Endothelial cell of umbilical vein (primary cell): ENCODE data around the gene WDR90. TPM values are rescaled to one million over a fixed set of nuclear protein-coding genes. Genes with fewer than 3 reads are reported as not detected.

Experiments
- BruUV-seq: library from RNA; stranded (reverse); fragments of 400-500 nt; replicated peaks from 2 replicates; lab custom pipeline; 2021; lab: Mats Ljungman, UMichigan
- CTCF ChIA-PET: fragments of 300-600, 350-600 bp; sonication (Branson Sonifier 250); formaldehyde crosslinking; loops from one replicate; lab custom pipeline; 2021; ENCODE audit warnings: antibody characterized with exemption, inconsistent platforms; lab: Charles Lee
- POLR2A ChIA-PET: fragments of 300-600, 350-600 bp; sonication (Branson Sonifier 250); formaldehyde crosslinking; loops from one replicate; lab custom pipeline; 2021; ENCODE audit warnings: antibody characterized with exemption, inconsistent platforms; lab: Charles Lee
- DNase-seq: peaks from one replicate; pipeline ENCODE4 v3.0.0-alpha.2; 2011; ENCODE audit warnings: low read depth, low spot score
- FAIRE-seq: peaks from 2 replicates; lab custom pipeline; 2011; peaks lifted over from hg19 to GRCh38; lab: Jason Lieb, UNC
- H2AFZ ChIP-seq: 2 replicates; pipeline ENCODE4 v1.6.0; 2012; ENCODE audit warnings: low read depth, low read length, control low read depth, inconsistent platforms
- H3K27ac ChIP-seq: 2 replicates; pipeline ENCODE4 v1.5.1; 2011; ENCODE audit warnings: low read depth, mild to moderate bottlenecking, control low read depth, low read length, moderate library complexity; ENCODE audit not compliant: insufficient read depth
- H3K27me3 ChIP-seq, 2 experiments: 2 replicates each; pipeline versions ENCODE4 v1.6.0 to v1.6.1; 2011; ENCODE audit warnings: low read length in 2 of 2, mixed read lengths in 1 of 2; ENCODE audit not compliant: control insufficient read depth in 2 of 2, insufficient read depth in 2 of 2
- H3K36me3 ChIP-seq, 2 experiments: 2 replicates in 1 of 2; 3 replicates in 1 of 2; pipeline ENCODE4 v1.5.1; 2011; ENCODE audit warnings: low read length in 2 of 2, mild to moderate bottlenecking in 1 of 2, moderate library complexity in 1 of 2; ENCODE audit not compliant: control insufficient read depth in 2 of 2, insufficient read depth in 2 of 2; ENCODE audit errors: extremely low read depth in 1 of 2
- H3K4me1 ChIP-seq: 3 replicates; pipeline ENCODE4 v1.5.1; 2011; ENCODE audit warnings: mild to moderate bottlenecking, low read length; ENCODE audit not compliant: control insufficient read depth, insufficient read depth; ENCODE audit errors: extremely low read depth
- H3K4me2 ChIP-seq: 2 replicates; pipeline ENCODE4 v1.6.1; 2011; ENCODE audit warnings: low read length, control low read depth, mixed read lengths; ENCODE audit not compliant: insufficient read depth
- H3K4me3 ChIP-seq, 3 experiments: fragments of 200-600 bp in 1 of 3; sonication (generic), shearing (Covaris generic) in 1 of 3; replicated peaks in 1 of 3; 2 replicates each; pipeline ENCODE4 v1.5.1; 2011 to 2016; ENCODE audit warnings: control low read depth in 3 of 3, low read length in 3 of 3, mild to moderate bottlenecking in 2 of 3, inconsistent platforms in 1 of 3, low read depth in 1 of 3, moderate library complexity in 1 of 3; ENCODE audit not compliant: insufficient read depth in 1 of 3
- H3K79me2 ChIP-seq: 2 replicates; pipeline ENCODE4 v1.6.0; 2012; ENCODE audit warnings: low read length, inconsistent platforms; ENCODE audit not compliant: control insufficient read depth, insufficient read depth
- H3K9ac ChIP-seq: replicated peaks from 2 replicates; pipeline ENCODE3; 2011; ENCODE audit warnings: low read length, control low read depth; ENCODE audit not compliant: insufficient read depth; ENCODE audit errors: extremely low read depth
- H3K9me1 ChIP-seq: replicated peaks from 3 replicates; pipeline ENCODE4 v1.6.0; 2011; ENCODE audit warnings: mild to moderate bottlenecking, low read length; ENCODE audit not compliant: control insufficient read depth, insufficient read depth; ENCODE audit errors: extremely low read depth
- H3K9me3 ChIP-seq: replicated peaks from 2 replicates; pipeline ENCODE4 v1.5.1; 2012; ENCODE audit warnings: low read length, inconsistent platforms; ENCODE audit not compliant: control insufficient read depth, insufficient read depth
- H4K20me1 ChIP-seq: replicated peaks from 2 replicates; pipeline ENCODE3; 2011; ENCODE audit warnings: mild to moderate bottlenecking, low read length; ENCODE audit not compliant: control insufficient read depth, insufficient read depth; ENCODE audit errors: extremely low read depth
- CTCF ChIP-seq, 2 donors: IDR thresholded peaks; 1 replicate in 1 of 2; 2 replicates in 1 of 2; pipeline ENCODE4 v1.5.1; 2011; ENCODE audit warnings: low read length in 2 of 2, mild to moderate bottlenecking in 2 of 2, moderate library complexity in 2 of 2, control low read depth in 1 of 2, inconsistent platforms in 1 of 2, low read depth in 1 of 2; ENCODE audit not compliant: insufficient read depth in 1 of 2; ENCODE audit errors: extremely low read depth in 1 of 2
- EZH2 ChIP-seq: IDR thresholded peaks from 2 replicates; pipeline ENCODE4 v1.6.1; 2012; ENCODE audit warnings: borderline replicate concordance, low read depth, mild to moderate bottlenecking, moderate library complexity, low read length, inconsistent platforms; ENCODE audit not compliant: severe bottlenecking
- FOS ChIP-seq: IDR thresholded peaks from 2 replicates; pipeline ENCODE4 v1.6.1; 2011; ENCODE audit warnings: mild to moderate bottlenecking, low read length, moderate library complexity, borderline replicate concordance; ENCODE audit not compliant: insufficient read depth
- GATA2 ChIP-seq: IDR thresholded peaks from 2 replicates; pipeline ENCODE4 v1.7.0; 2011; ENCODE audit warnings: low read depth, mild to moderate bottlenecking, moderate library complexity, mixed read lengths, low read length; ENCODE audit not compliant: insufficient read length, insufficient read depth
- JUN ChIP-seq: IDR thresholded peaks from 2 replicates; pipeline ENCODE4 v1.6.1; 2011; ENCODE audit warnings: borderline replicate concordance, low read depth; ENCODE audit not compliant: insufficient read length, insufficient read depth
- MAX ChIP-seq: IDR thresholded peaks from 2 replicates; pipeline ENCODE4 v1.6.1; 2011; ENCODE audit not compliant: insufficient read depth, insufficient read length
- MYC ChIP-seq: IDR thresholded peaks from one replicate; pipeline ENCODE4 v1.6.1; 2011; ENCODE audit warnings: mild to moderate bottlenecking, low read depth, low read length
- POLR2A ChIP-seq: IDR thresholded peaks from 2 replicates; pipeline ENCODE4 v1.6.1; 2012; ENCODE audit warnings: low read depth, mild to moderate bottlenecking, control low read depth, low read length
- POLR2AphosphoS5 ChIP-seq: IDR thresholded peaks from 2 replicates; pipeline ENCODE4 v1.6.1; 2012; ENCODE audit warnings: low read depth, mild to moderate bottlenecking, control low read depth, low read length, moderate library complexity; ENCODE audit not compliant: insufficient read depth
- dilution Hi-C: fragments of 300-500 bp; cut with MboI; formaldehyde crosslinking; loops from one replicate; pipeline ENCODE4 v1.15.0; 2019; ENCODE audit warnings: low sequenced_read_pairs; ENCODE audit not compliant: extremely low pct_ligation_motif_present
- intact Hi-C: fragments of 100-400 bp; cut with micrococcal nuclease; formaldehyde crosslinking; loops from one replicate; pipeline ENCODE4 v1.10.0; 2022
- polyA plus RNA-seq, 4 experiments: library from polyadenylated mRNA; depleted of rRNA in 3 of 4; stranded (reverse) in 3 of 4; unstranded in 1 of 4; fragments of >200 nt; gene quantifications; 2 replicates each; pipeline versions ENCODE4 v1.2.1 to v1.2.3, GENCODE V29; 2011 to 2012; ENCODE audit warnings: missing spikeins in 1 of 4
- total RNA-seq: library from RNA; stranded (reverse); gene quantifications from 2 replicates; pipeline ENCODE4 v1.2.3, GENCODE V29; 2021

Gene WDR90
- total and polyA plus RNA-seq, 2 donors (not counting 3 experiments of a cell fraction or from before 2014, with no cell fraction given) = 22.2 to 51.8 TPM

GRCh38 chr16:711084-711483, 61.9 kb downstream of the WDR90 start:
- peaks cover 9% of the 10 kb centered on the region for H3K4me1 ChIP-seq
- no peak overlapping the region for H3K4me3 ChIP-seq
- intact Hi-C loops (loop anchor here (1.0 kb wide), 1 partner anchor 74 kb away; no protein-coding TSS in a partner anchor), dilution Hi-C loops (no loop called here)
- DNase-seq (no peak), FAIRE-seq (no peak)
- ChIA-PET CTCF (interaction anchor here (1.0 to 2.4 kb wide), 4 partner anchors 8 to 345 kb away, joined by 3 to 17 read pairs (median 11); partner anchors contain the start of gene ANTKMT), POLR2A (no interaction called here)
- no peaks in the 10 kb centered on the region for H3K36me3 ChIP-seq
- no peaks in the 10 kb centered on the region for H3K9me1 ChIP-seq
- BruUV-seq = no TSS peak
- TF ChIP-seq CTCF (IDR thresholded peaks at IDR 0.05; ENCODE audit: extremely low read depth in 1 of 2, insufficient read depth in 1 of 2, low read depth in 1 of 2, low read length in 2 of 2) (no peak), EZH2 (no peak), POLR2A (no peak), MYC (no peak), FOS (no peak), JUN (no peak), MAX (no peak), GATA2 (no peak), POLR2AphosphoS5 (no peak)
- H3K4me2 ChIP-seq = no peak overlapping the region
- H4K20me1 ChIP-seq = no peaks in the 10 kb centered on the region
- no peak overlapping the region for H3K9ac ChIP-seq
- no peaks in the 10 kb centered on the region for H3K9me3 ChIP-seq
- peaks cover 11 to 16% of the 10 kb centered on the region in 2 experiments for H3K27me3 ChIP-seq
- H2AFZ ChIP-seq = no peak overlapping the region
- H3K79me2 ChIP-seq = no peaks in the 10 kb centered on the region
- H3K27ac ChIP-seq = no peak overlapping the region
